Pons (tissue), 1 donor: ENCODE data around the gene AHDC1.
A peak's percentile ranks its signal among the peaks of the same experiment; 100 is the strongest.
"Not testable (repeated sequence)": the region's sequence is repeated elsewhere in the genome, so short reads cannot be mapped to it uniquely, and the experiment has no call there.

Experiments
- DNase-seq: peaks from one replicate; pipeline ENCODE4 v3.0.0-alpha.2; 2016; ENCODE audit warnings: low spot score

AHDC1 gene

GRCh38 chr1:27603681-27604578, at the start of gene AHDC1:
Gene AHDC1 (minus strand): TSS chr1:27604144. CDS start chr1:27552115, 52,029 bp downstream.
- peak; percentile 74 for DNase-seq

GRCh38 chr1:27652111-27652864, 48.3 kb upstream of the AHDC1 start:
- DNase-seq: no peak

- no peak for DNase-seq
Observed at GRCh38 chr1:27650539-27651175, 46.7 kb upstream of the AHDC1 start.

GRCh38 chr1:27650171-27650538, 46.2 kb upstream of the AHDC1 start:
- DNase-seq: no peak

GRCh38 chr1:27649306-27649635, 45.3 kb upstream of the AHDC1 start:
- no peak for DNase-seq

- DNase-seq: no peak
Observed at GRCh38 chr1:27648602-27649305, 44.8 kb upstream of the AHDC1 start.

GRCh38 chr1:27647328-27647727, 43.4 kb upstream of the AHDC1 start:
- no peak for DNase-seq

GRCh38 chr1:27646676-27647075, 42.7 kb upstream of the AHDC1 start:
- DNase-seq: no peak

GRCh38 chr1:27645071-27645415, 41.1 kb upstream of the AHDC1 start:
- no peak for DNase-seq

- no peak for DNase-seq
Observed at GRCh38 chr1:27644369-27645070, 40.6 kb upstream of the AHDC1 start.

- no peak for DNase-seq
Observed at GRCh38 chr1:27643600-27644368, 39.8 kb upstream of the AHDC1 start.

- DNase-seq: not testable (repeated sequence)
Observed at GRCh38 chr1:27640514-27640913, 36.6 kb upstream of the AHDC1 start.

- no peak for DNase-seq
Observed at GRCh38 chr1:27638805-27639204, 34.9 kb upstream of the AHDC1 start.

- no peak for DNase-seq
Observed at GRCh38 chr1:27638047-27638734, 34.2 kb upstream of the AHDC1 start.

GRCh38 chr1:27635396-27636142, 31.6 kb upstream of the AHDC1 start:
- DNase-seq: no peak

- DNase-seq: no peak
Observed at GRCh38 chr1:27634985-27635367, 31.0 kb upstream of the AHDC1 start, which contains the start of gene FGR. Gene FGR (minus strand): TSS chr1:27635185. CDS start chr1:27623916, 11,269 bp downstream.

GRCh38 chr1:27634177-27634984, 30.4 kb upstream of the AHDC1 start:
- DNase-seq: no peak

- DNase-seq: no peak
Observed at GRCh38 chr1:27633640-27634176, 29.8 kb upstream of the AHDC1 start.
